Ishikawa (cell line): ENCODE results near the gene TMEM253.

Source experiments
- TAF1 ChIP-seq: IDR thresholded peaks from 2 replicates; pipeline ENCODE4 v1.6.1; 2012; ENCODE audit warnings: low read depth, mild to moderate bottlenecking
- YY1 ChIP-seq: IDR thresholded peaks from 2 replicates; pipeline ENCODE4 v1.6.1; 2012; ENCODE audit warnings: low read depth

- TF ChIP-seq YY1 (no peak), TAF1 (no peak)
Measured at GRCh38 chr14:21091821-21092272, 9.0 kb upstream of the TMEM253 start.
